PFSK-1 (cell line): ENCODE results near the gene DOHH.

Experiments used
- FOXP2 ChIP-seq: optimal IDR thresholded peaks from 2 replicates; pipeline ENCODE3; 2011; ENCODE audit warnings: borderline replicate concordance, control low read depth, inconsistent platforms; ENCODE audit not compliant: insufficient read depth; ENCODE audit errors: extremely low read length, extremely low read depth
- POLR2AphosphoS5 ChIP-seq: IDR thresholded peaks from 2 replicates; pipeline ENCODE4 v1.6.1; 2012; ENCODE audit warnings: low read depth, mild to moderate bottlenecking, control low read depth, low read length, moderate library complexity
- REST ChIP-seq, 2 experiments: IDR thresholded peaks; 2 replicates each; pipeline versions ENCODE4 v1.6.1 to v1.8.0; 2011 to 2012; ENCODE audit warnings: low read depth in 2 of 2, low read length in 2 of 2, control low read depth in 1 of 2, inconsistent platforms in 1 of 2, mild to moderate bottlenecking in 1 of 2, moderate library complexity in 1 of 2; ENCODE audit not compliant: insufficient read depth in 1 of 2
- SIN3A ChIP-seq: IDR thresholded peaks from 2 replicates; pipeline ENCODE4 v1.6.1; 2012; ENCODE audit warnings: mild to moderate bottlenecking, low read length, moderate library complexity, borderline replicate concordance; ENCODE audit not compliant: insufficient read depth
- TAF1 ChIP-seq: IDR thresholded peaks from 2 replicates; pipeline ENCODE4 v1.6.1; 2012; ENCODE audit warnings: low read length, control low read depth, borderline replicate concordance; ENCODE audit not compliant: insufficient read depth

Gene DOHH

GRCh38 chr19:3469638-3470499, 30.6 kb downstream of the DOHH start:
- no peak for TF ChIP-seq SIN3A
- peak; percentile 17; the same call in 1 of the 2 replicates for TF ChIP-seq POLR2AphosphoS5

- TF ChIP-seq POLR2AphosphoS5, result 0 out of 2 replicates have a peak, but pooled peaks have one; percentile 7
- TF ChIP-seq REST (IDR thresholded peaks at IDR 0.05; ENCODE audit: insufficient read depth in 1 of 2, low read depth in 2 of 2, low read length in 2 of 2), result no peak
These were observed 32.3 kb downstream of the DOHH start for GRCh38 chr19:3468211-3468610.

- TF ChIP-seq POLR2AphosphoS5 (0 out of 2 replicates have a peak, but pooled peaks have one; percentile 7), REST (IDR thresholded peaks at IDR 0.05; ENCODE audit: insufficient read depth in 1 of 2, low read depth in 2 of 2, low read length in 2 of 2) (no peak), SIN3A (no peak)
These were observed 32.9 kb downstream of the DOHH start for GRCh38 chr19:3467437-3468198.

- no peak for TF ChIP-seq TAF1
- no peak for TF ChIP-seq FOXP2
- no peak for TF ChIP-seq POLR2AphosphoS5
- no peak for TF ChIP-seq REST (IDR thresholded peaks at IDR 0.05; ENCODE audit: insufficient read depth in 1 of 2, low read depth in 2 of 2, low read length in 2 of 2)
- no peak for TF ChIP-seq SIN3A
These were observed 33.8 kb downstream of the DOHH start for GRCh38 chr19:3466635-3467034.

- no peak for TF ChIP-seq FOXP2
- no peak for TF ChIP-seq SIN3A
- no peak for TF ChIP-seq POLR2AphosphoS5
These were observed 34.9 kb downstream of the DOHH start for GRCh38 chr19:3465552-3465951.

- no peak for TF ChIP-seq FOXP2
- TF ChIP-seq SIN3A, result no peak
- TF ChIP-seq REST (IDR thresholded peaks at IDR 0.05; ENCODE audit: insufficient read depth in 1 of 2, low read depth in 2 of 2, low read length in 2 of 2), result no peak
- TF ChIP-seq POLR2AphosphoS5, result no peak
- no peak for TF ChIP-seq TAF1
These were observed 35.8 kb downstream of the DOHH start for GRCh38 chr19:3464587-3465235.
